GM20000 (cell line): ENCODE results near the gene MYL4.

Experiments
- DNase-seq: peaks from one replicate; pipeline ENCODE4 v3.0.0; 2012; ENCODE audit warnings: low spot score
- TF ChIP-seq, protein P1 (sequence below): IDR thresholded peaks from 2 replicates; pipeline ENCODE4 v1.5.1; 2012; ENCODE audit warnings: mild to moderate bottlenecking, control low read depth; ENCODE audit errors: extremely low read depth, missing control alignments

Gene MYL4

DNA sequence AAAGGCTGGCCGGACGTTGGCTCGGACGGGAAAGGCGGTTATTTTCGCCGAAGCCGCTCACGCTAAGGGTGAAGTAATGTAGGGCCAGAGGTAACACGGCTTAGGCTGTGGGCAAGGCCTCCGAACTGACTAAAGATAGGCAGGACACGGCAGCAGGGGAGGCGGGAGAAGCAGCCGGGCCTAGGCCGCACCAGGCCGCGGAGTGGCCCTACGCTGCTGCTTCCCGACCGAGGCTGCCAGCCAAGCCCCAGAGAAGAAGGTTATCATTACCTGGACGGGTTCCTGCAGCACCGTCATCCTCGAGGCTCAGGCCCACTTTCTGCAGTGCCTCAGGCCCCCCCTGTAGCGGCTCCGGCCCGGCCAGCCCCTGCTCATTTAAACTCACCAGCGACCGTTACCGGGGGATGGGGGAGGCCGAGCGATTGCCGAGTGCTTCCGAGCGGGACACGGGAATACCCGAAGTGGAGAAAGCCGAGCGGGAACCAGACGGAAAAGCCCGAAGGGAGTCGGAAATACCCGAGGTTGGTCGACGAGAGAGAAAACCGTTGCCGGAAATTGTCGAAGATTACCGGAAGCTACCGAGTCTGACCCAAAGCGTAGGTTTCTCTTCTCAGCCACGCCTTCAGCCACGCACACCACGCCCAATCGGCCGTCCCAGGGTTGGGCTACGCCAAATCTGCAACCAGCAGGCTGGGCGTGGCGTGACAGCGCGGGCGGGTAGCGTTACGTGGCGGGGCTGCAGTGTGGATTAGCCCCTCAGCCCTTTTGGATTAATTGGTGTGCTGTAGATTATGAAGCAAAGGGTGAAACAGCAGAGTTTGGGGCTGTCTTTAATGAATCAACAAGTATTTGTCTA lies 20.0 kb upstream of the MYL4 start, which contains the start of gene CDC27:
Gene CDC27 (minus strand): TSS at position 420 of the 856 bp plus-strand sequence. CDS start 123 bp downstream, at position 297.
- peak; percentile 92 for DNase-seq
- TF ChIP-seq, protein P1, sequence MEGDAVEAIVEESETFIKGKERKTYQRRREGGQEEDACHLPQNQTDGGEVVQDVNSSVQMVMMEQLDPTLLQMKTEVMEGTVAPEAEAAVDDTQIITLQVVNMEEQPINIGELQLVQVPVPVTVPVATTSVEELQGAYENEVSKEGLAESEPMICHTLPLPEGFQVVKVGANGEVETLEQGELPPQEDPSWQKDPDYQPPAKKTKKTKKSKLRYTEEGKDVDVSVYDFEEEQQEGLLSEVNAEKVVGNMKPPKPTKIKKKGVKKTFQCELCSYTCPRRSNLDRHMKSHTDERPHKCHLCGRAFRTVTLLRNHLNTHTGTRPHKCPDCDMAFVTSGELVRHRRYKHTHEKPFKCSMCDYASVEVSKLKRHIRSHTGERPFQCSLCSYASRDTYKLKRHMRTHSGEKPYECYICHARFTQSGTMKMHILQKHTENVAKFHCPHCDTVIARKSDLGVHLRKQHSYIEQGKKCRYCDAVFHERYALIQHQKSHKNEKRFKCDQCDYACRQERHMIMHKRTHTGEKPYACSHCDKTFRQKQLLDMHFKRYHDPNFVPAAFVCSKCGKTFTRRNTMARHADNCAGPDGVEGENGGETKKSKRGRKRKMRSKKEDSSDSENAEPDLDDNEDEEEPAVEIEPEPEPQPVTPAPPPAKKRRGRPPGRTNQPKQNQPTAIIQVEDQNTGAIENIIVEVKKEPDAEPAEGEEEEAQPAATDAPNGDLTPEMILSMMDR, result no peak

DNA sequence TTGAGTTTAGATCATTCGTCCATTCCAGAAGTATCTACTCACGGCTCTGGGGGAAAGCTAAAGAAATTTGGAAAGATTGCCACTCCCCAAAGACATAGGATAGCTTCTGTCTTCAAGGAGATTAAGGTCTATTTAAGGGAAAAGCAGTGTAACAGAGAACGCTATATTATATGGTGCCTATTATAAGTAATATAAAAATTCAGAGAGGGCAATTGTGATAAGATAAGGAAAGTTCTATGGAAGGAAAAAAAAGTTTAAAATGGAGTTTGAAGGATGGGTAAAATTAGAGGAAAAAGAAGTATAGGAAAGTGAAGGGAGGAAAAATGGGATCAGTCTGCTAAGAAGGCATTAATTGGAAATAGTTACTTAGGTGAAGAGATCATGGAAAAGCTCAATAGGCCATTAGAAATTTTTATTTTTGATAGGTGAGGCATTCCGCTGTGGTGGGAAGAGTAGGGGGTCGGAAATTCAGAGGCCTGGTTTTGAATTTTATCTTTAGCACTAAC lies 19.4 kb upstream of the MYL4 start:
- TF ChIP-seq, protein P1, result no peak
- no peak for DNase-seq

DNA sequence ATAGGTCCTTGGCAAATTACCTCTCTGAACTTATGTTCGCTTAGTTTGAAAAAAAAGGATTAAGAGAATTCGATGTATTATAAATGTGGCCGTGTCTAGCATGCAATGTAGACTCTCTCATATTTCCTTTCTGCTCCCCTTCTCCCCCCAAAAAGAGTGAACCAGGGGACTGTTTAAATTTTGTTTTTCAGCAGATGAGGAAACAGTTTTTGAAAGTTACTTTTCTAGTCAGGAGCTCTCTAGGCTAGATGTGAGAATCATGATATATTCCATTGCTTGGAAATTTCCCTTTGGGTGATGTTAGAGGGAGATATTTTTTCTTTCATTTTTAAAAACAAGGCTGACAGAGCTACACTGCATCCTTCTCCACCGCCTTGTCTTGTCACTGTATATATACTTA lies 18.9 kb upstream of the MYL4 start:
- no peak for DNase-seq
- TF ChIP-seq, protein P1, result no peak

DNA sequence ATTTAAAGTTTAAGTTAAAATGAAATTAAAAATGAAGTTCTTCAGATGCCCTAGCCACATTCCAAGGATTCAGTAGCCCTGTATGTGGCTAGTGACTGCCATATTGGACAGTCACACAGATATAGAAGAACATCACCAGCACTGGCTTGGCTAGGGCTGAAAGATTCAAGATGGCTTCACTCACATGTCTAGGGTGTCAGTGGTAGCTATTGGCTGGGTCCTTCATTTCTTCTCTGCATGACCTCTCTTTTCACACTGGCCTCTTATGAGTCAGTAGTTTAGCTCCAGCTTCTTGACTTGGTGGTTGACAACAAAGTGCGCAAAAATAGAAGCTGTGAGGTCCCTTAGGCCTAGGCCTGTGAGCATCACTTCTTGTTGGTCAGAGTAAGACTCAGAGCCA lies 18.4 kb upstream of the MYL4 start:
- no peak for DNase-seq
- TF ChIP-seq, protein P1, result no peak

DNA sequence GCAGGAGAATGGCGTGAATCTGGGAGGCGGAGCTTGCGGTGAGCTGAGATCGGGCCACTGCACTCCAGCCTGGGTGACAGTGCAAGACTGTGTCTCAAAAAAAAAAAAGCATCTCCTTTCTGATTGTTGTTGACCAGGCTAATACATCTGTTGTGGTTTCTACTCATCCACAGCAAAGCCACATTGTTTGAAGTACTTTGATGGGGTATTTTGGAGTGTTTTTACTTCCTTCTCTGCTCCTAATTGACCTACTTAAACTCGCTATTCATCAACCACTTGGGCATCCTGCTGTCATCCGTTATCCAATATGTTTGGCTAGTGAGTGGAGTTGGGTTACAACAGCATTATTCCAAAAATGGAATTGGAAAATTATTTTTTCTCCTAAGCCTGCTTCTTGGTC lies 16.6 kb upstream of the MYL4 start:
- TF ChIP-seq, protein P1, result no peak
- DNase-seq, result peak; percentile 23

DNA sequence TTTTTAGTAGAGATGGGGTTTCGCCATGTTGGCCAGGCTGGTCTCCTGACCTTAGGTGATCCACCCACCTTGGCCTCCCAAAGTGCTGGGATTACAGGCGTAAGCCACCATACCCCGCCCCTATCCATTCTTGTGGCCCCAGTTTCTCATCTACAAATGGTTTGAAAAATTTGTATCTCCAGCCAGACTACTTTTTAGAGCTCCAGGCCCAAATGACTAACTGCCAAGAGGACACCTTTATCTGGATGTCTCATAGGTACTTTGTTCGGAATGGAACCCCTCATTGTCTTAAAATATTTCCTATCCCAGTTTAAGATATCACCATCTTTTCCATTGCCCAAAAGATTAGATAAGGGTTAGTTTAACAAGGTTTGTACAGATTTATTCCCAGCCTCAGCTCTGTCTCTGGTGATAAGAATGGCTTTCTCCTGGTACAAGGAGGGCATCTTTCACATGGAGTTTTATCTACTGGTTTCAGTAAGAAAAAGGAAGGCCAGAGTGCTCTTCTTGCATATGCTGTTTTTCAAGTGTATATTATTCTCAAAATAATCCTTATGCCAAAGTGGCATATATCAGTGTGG lies 15.1 kb upstream of the MYL4 start:
- TF ChIP-seq, protein P1, result no peak
- no peak for DNase-seq

DNA sequence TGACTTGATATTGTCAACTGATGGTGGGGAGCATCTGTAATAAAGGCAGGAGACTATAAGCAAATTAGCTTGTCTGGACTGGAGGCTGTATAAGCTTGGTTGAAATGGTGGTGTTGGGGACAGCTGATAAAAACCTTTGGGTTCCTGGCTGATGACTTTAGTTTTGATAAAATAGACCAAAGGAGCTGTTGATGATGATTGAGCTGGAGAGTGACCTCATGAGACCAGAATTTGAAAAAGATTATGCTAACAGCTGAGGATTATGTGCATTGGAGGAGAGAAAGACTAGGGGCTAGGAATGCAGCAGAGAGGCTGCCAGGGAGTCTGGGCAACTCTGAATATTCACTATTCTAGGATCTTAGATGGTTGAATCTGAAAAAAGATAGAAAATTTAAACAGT lies 11.3 kb upstream of the MYL4 start:
- no peak for DNase-seq
- TF ChIP-seq, protein P1, result no peak
